Motor neuron (in vitro differentiated cells): ENCODE measurements around the gene DARS1. TPM values are rescaled to one million over a fixed set of nuclear protein-coding genes. Genes with fewer than 3 reads are reported as not detected.
"Not testable (repeated sequence)": the region's sequence is repeated elsewhere in the genome, so short reads cannot be mapped to it uniquely, and the experiment has no call there.

Experiments
- ATAC-seq, 8 experiments: fragments of 200-7000 bp; cut with Tn5 transposase; replicated peaks in 6 of 8; 2 replicates each; pipeline ENCODE4 v1.8.0; 2021; ENCODE audit warnings: mild to moderate bottlenecking in 8 of 8, moderate library complexity in 8 of 8
- H3K27ac ChIP-seq, 2 donors: fragments of 250-450 bp; sonication (Bioruptor Pico); 2 replicates each; pipeline ENCODE4 v1.9.0; 2021; ENCODE audit warnings: antibody characterized with exemption in 2 of 2, mild to moderate bottlenecking in 2 of 2, moderate library complexity in 1 of 2
- H3K4me1 ChIP-seq, 2 donors: fragments of 250-450 bp; sonication (Bioruptor Pico); replicated peaks in 1 of 2; 2 replicates each; pipeline ENCODE4 v1.6.1; 2021; ENCODE audit warnings: antibody characterized with exemption in 2 of 2, mild to moderate bottlenecking in 2 of 2, moderate library complexity in 1 of 2
- H3K4me3 ChIP-seq, 5 donors: fragments of 250-450 bp; sonication (Bioruptor Pico); 2 replicates each; pipeline ENCODE4 v1.9.0; 2021; ENCODE audit warnings: antibody characterized with exemption in 5 of 5, mild to moderate bottlenecking in 5 of 5, moderate library complexity in 4 of 5
- WGBS, 10 experiments: fragments of 450-650 bp; shearing (Covaris generic); methylation state at CpG; one replicate each; pipeline ENCODE4 v1.0.0; 2022; 5-methylcytosine and 5-hydroxymethylcytosine counted together
- in situ Hi-C, 9 experiments: fragments of 400-800 bp; cut with MboI; loops; one replicate each; pipeline ENCODE4 v1.15.0; 2021; ENCODE audit warnings: low sequenced_read_pairs in 9 of 9, low pct_unique_long_range_greater_than_20kb in 2 of 9; ENCODE audit not compliant: unreplicated experiment in 9 of 9
- total RNA-seq, 8 experiments: library from RNA; unstranded; fragments of 300-600 nt; gene quantifications; 2 replicates each; pipeline versions ENCODE4 v1.2.3 to v1.2.4, GENCODE V29; 2022

Gene DARS1
- total RNA-seq, 8 experiments from 2014 or later, result 55.2 to 83.2 (median 63.1) TPM

GRCh38 chr2:135964404-135964803 lies 21.0 kb downstream of the DARS1 start:
- in situ Hi-C loops, H3K4me3 ChIP-seq, ATAC-seq, H3K27ac ChIP-seq: not testable (repeated sequence)
- 72 to 100% (median 90%) methylated on average over 1 to 9 of the region's 11 CpGs; no CpG with 5 or more reads in 1 of the 10 experiments for WGBS, 10 experiments
- H3K4me1 ChIP-seq, result peaks cover 17 to 36% of the 10 kb centered on the region in 2 donors

- ATAC-seq, result no peak
Observed at GRCh38 chr2:135963841-135964240, 21.6 kb downstream of the DARS1 start.

GRCh38 chr2:135962366-135963123 lies 22.9 kb downstream of the DARS1 start:
- Histone ChIP-seq H3K4me3 (no peak overlapping the region), H3K27ac (no peak overlapping the region), H3K4me1 (peaks cover 17 to 37% of the 10 kb centered on the region in 2 donors)
- WGBS, 10 experiments, result 43 to 95% (median 69%) methylated on average over 1 to 4 of the region's 4 CpGs; no CpG with 5 or more reads in 1 of the 10 experiments
- peak in 4 of 8 experiments; percentile 33 to 49 (median 45) for ATAC-seq
- in situ Hi-C loops, result no loop called here

More at GRCh38 chr2:135963841-135964240, 21.6 kb downstream of the DARS1 start:
- in situ Hi-C loops, result no loop called here
- peaks cover 17 to 37% of the 10 kb centered on the region in 2 donors for H3K4me1 ChIP-seq
- 89 to 100% (median 97%) methylated on average over 1 to 6 of the region's 11 CpGs; no CpG with 5 or more reads in 1 of the 10 experiments for WGBS, 10 experiments
- H3K4me3 ChIP-seq, result no peak overlapping the region
- H3K27ac ChIP-seq, result no peak overlapping the region

GRCh38 chr2:135960656-135961551 lies 24.5 kb downstream of the DARS1 start:
- 0 to 70% (median 35%) methylated on average over 1 to 5 of the region's 5 CpGs; no CpG with 5 or more reads in 1 of the 10 experiments for WGBS, 10 experiments
- Histone ChIP-seq H3K27ac (peak overlapping the region; percentile 76 to 85), H3K4me1 (peaks cover 17 to 37% of the 10 kb centered on the region in 2 donors), H3K4me3 (peak overlapping the region in 2 of 5 donors; percentile 9 to 10)
- peak; percentile 30 to 96 (median 86) for ATAC-seq
- in situ Hi-C loops, result no loop called here

GRCh38 chr2:135960150-135960549 lies 25.3 kb downstream of the DARS1 start:
- 64 to 97% (median 82%) methylated on average over 1 to 5 of the region's 5 CpGs for WGBS, 10 experiments
- in situ Hi-C loops, result no loop called here
- no peak overlapping the region for H3K4me3 ChIP-seq
- ATAC-seq, result no peak
- peaks cover 17 to 37% of the 10 kb centered on the region in 2 donors for H3K4me1 ChIP-seq
- peak overlapping the region; percentile 44 to 85 for H3K27ac ChIP-seq

- H3K27ac ChIP-seq, in situ Hi-C loops, H3K4me3 ChIP-seq, ATAC-seq: not testable (repeated sequence)
- WGBS, 10 experiments, result 90 to 100% (median 98%) methylated on average over 1 to 6 of the region's 6 CpGs; no CpG with 5 or more reads in 2 of the 10 experiments
- H3K4me1 ChIP-seq, result peaks cover 17 to 37% of the 10 kb centered on the region in 2 donors
Observed at GRCh38 chr2:135958927-135959326, 26.5 kb downstream of the DARS1 start.

GRCh38 chr2:135954020-135954601 lies 31.3 kb downstream of the DARS1 start:
- ATAC-seq, result no peak
- WGBS, 10 experiments, result 83 to 100% (median 94%) methylated on average over 1 to 5 of the region's 5 CpGs
- in situ Hi-C loops, result no loop called here

GRCh38 chr2:135952891-135953290 lies 32.5 kb downstream of the DARS1 start:
- Histone ChIP-seq H3K4me1 (peaks cover 0 to 15% of the 10 kb centered on the region in 2 donors), H3K4me3 (no peak overlapping the region), H3K27ac (no peak overlapping the region)
- ATAC-seq, result peak in 1 of 8 experiments; percentile 30
- in situ Hi-C loops, result no loop called here
- 79 to 100% (median 100%) methylated on average over 1 to 5 of the region's 5 CpGs for WGBS, 10 experiments

More at GRCh38 chr2:135954020-135954601, 31.3 kb downstream of the DARS1 start:
- no peak overlapping the region for H3K27ac ChIP-seq
- H3K4me1 ChIP-seq, result peaks cover 0 to 10% of the 10 kb centered on the region in 2 donors
- H3K4me3 ChIP-seq, result no peak overlapping the region

- Histone ChIP-seq H3K4me1 (peaks cover 0 to 15% of the 10 kb centered on the region in 2 donors), H3K27ac (no peak overlapping the region), H3K4me3 (no peak overlapping the region)
- no peak for ATAC-seq
- 67 to 100% (median 93%) methylated on average over 1 to 3 of the region's 3 CpGs; no CpG with 5 or more reads in 1 of the 10 experiments for WGBS, 10 experiments
- in situ Hi-C loops, result no loop called here
Observed at GRCh38 chr2:135951041-135951583, 34.3 kb downstream of the DARS1 start.

- Histone ChIP-seq H3K27ac (no peak overlapping the region), H3K4me1 (peaks cover 0 to 15% of the 10 kb centered on the region in 2 donors), H3K4me3 (no peak overlapping the region)
- in situ Hi-C loops, result no loop called here
- 71 to 100% (median 98%) methylated on average over 1 to 3 of the region's 3 CpGs for WGBS, 10 experiments
- peak in 1 of 8 experiments; percentile 60 for ATAC-seq
Observed at GRCh38 chr2:135949451-135950234, 35.8 kb downstream of the DARS1 start.

- peak in 3 of 8 experiments; percentile 20 to 70 (median 55) for ATAC-seq
- peaks cover 0 to 15% of the 10 kb centered on the region in 2 donors for H3K4me1 ChIP-seq
- in situ Hi-C loops, result no loop called here
- no peak overlapping the region for H3K27ac ChIP-seq
- H3K4me3 ChIP-seq, result no peak overlapping the region
- 78 to 98% (median 94%) methylated on average over 1 to 7 of the region's 9 CpGs for WGBS, 10 experiments
Observed at GRCh38 chr2:135948642-135949355, 36.6 kb downstream of the DARS1 start.
